OCI-LY1 (cell line): Measurements from ENCODE around the gene CDYL2.

Source experiments
- H2AFZ ChIP-seq: fragments of 200-600 bp; sonication (generic), shearing (Covaris generic); 2 replicates; pipeline ENCODE4 v1.6.0; 2014; ENCODE audit warnings: antibody characterized with exemption, mild to moderate bottlenecking, low read length
- H3F3A ChIP-seq: fragments of 200-600 bp; sonication (generic), shearing (Covaris generic); 2 replicates; pipeline ENCODE4 v1.6.0; 2014; ENCODE audit warnings: mild to moderate bottlenecking, antibody characterized with exemption, low read length, moderate library complexity; ENCODE audit not compliant: insufficient read depth
- H3K27ac ChIP-seq: fragments of 200-600 bp; sonication (generic); 2 replicates; pipeline ENCODE4 v1.5.1; 2014; ENCODE audit warnings: low read length, mixed run types, mild to moderate bottlenecking, low read depth; ENCODE audit not compliant: poor library complexity, severe bottlenecking
- H3K27me3 ChIP-seq: fragments of 200-600 bp; sonication (generic); 2 replicates; pipeline ENCODE4 v1.6.0; 2014; ENCODE audit warnings: antibody characterized with exemption, mild to moderate bottlenecking, low read length, moderate library complexity; ENCODE audit not compliant: insufficient read depth
- H3K36me3 ChIP-seq: fragments of 200-600 bp; sonication (generic); 2 replicates; pipeline ENCODE4 v1.6.1; 2014; ENCODE audit warnings: mild to moderate bottlenecking, antibody characterized with exemption, low read length, moderate library complexity, mixed read lengths; ENCODE audit not compliant: insufficient read depth
- H3K4me1 ChIP-seq: fragments of 200-600 bp; sonication (generic); 2 replicates; pipeline ENCODE4 v1.5.1; 2014; ENCODE audit warnings: mild to moderate bottlenecking, low read length, moderate library complexity; ENCODE audit not compliant: insufficient read depth, severe bottlenecking
- H3K4me2 ChIP-seq: fragments of 200-600 bp; sonication (generic), shearing (Covaris generic); 2 replicates; pipeline ENCODE4 v1.6.1; 2014; ENCODE audit warnings: low read length
- H3K4me3 ChIP-seq: fragments of 200-600 bp; sonication (generic); 2 replicates; pipeline ENCODE4 v1.5.1; 2014; ENCODE audit warnings: low read length, low read depth, mild to moderate bottlenecking, mixed read lengths; ENCODE audit not compliant: poor library complexity, severe bottlenecking
- H3K79me2 ChIP-seq: fragments of 200-600 bp; shearing (Covaris generic); 2 replicates; pipeline ENCODE4 v1.6.1; 2016; ENCODE audit warnings: mixed run types, low read length, mixed read lengths; ENCODE audit not compliant: insufficient read depth
- H3K9ac ChIP-seq: fragments of 200-600 bp; sonication (generic), shearing (Covaris generic); 2 replicates; pipeline ENCODE4 v1.6.1; 2014; ENCODE audit warnings: mild to moderate bottlenecking, low read length, mixed read lengths
- H3K9me2 ChIP-seq: fragments of 200-600 bp; sonication (generic), shearing (Covaris generic); 2 replicates; pipeline ENCODE4 v1.6.1; 2014; ENCODE audit warnings: low read depth, mild to moderate bottlenecking, low read length, mixed read lengths
- H3K9me3 ChIP-seq: fragments of 200-600 bp; shearing (Covaris generic); 2 replicates; pipeline ENCODE4 v1.6.1; 2014; ENCODE audit warnings: low read length, mixed read lengths
- H4K20me1 ChIP-seq: fragments of 200-600 bp; sonication (generic), shearing (Covaris generic); 2 replicates; pipeline ENCODE4 v1.6.0; 2016; ENCODE audit warnings: mild to moderate bottlenecking, low read length; ENCODE audit not compliant: insufficient read depth
- EZH2 ChIP-seq: fragments of 200-600 bp; sonication (generic), shearing (Covaris generic); IDR thresholded peaks from 2 replicates; pipeline ENCODE4 v1.8.0; 2017; ENCODE audit warnings: borderline replicate concordance, mixed run types, mild to moderate bottlenecking, antibody characterized with exemption, low read length, moderate library complexity, mixed read lengths
- TF ChIP-seq, protein P1 (sequence below): fragments of 200-600 bp; sonication (generic), shearing (Covaris generic); IDR thresholded peaks from 2 replicates; pipeline ENCODE4 v1.5.1; 2017; ENCODE audit warnings: mild to moderate bottlenecking, antibody characterized with exemption, low read length, moderate library complexity, mixed read lengths

CDYL2 gene

DNA sequence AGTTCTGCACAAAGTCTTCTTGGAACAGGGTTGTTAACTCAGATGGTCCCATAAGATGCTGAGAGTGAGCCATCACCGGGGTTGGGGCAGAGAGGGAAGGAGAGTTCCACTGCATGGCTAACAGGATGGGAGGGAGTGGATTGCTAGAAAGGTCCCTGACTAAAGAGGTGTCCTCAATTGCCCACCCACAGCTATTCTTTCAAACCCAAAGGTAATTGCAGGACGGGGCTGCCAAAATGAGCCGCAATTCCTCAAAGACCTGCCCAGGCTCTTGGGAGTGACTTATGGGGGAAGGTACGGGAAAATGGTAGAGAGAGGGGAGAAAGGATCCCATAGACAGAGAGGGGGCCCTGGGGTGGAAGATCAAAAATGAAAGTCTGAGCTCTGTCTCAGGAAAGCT is 203.2 kb downstream of the CDYL2 start:
- Histone ChIP-seq H3K9ac (no peak overlapping the region), H3K9me3 (no peaks in the 10 kb centered on the region), H3K36me3 (no peaks in the 10 kb centered on the region), H4K20me1 (no peaks in the 10 kb centered on the region), H3K9me2 (no peaks in the 10 kb centered on the region), H3K4me1 (no peaks in the 10 kb centered on the region), H3K4me2 (no peak overlapping the region), H3K79me2 (no peaks in the 10 kb centered on the region), H3K4me3 (no peak overlapping the region), H3K27ac (no peak overlapping the region), H3K27me3 (no peaks in the 10 kb centered on the region), H3F3A (no peaks in the 10 kb centered on the region), H2AFZ (no peak overlapping the region)
- TF ChIP-seq, protein P1, sequence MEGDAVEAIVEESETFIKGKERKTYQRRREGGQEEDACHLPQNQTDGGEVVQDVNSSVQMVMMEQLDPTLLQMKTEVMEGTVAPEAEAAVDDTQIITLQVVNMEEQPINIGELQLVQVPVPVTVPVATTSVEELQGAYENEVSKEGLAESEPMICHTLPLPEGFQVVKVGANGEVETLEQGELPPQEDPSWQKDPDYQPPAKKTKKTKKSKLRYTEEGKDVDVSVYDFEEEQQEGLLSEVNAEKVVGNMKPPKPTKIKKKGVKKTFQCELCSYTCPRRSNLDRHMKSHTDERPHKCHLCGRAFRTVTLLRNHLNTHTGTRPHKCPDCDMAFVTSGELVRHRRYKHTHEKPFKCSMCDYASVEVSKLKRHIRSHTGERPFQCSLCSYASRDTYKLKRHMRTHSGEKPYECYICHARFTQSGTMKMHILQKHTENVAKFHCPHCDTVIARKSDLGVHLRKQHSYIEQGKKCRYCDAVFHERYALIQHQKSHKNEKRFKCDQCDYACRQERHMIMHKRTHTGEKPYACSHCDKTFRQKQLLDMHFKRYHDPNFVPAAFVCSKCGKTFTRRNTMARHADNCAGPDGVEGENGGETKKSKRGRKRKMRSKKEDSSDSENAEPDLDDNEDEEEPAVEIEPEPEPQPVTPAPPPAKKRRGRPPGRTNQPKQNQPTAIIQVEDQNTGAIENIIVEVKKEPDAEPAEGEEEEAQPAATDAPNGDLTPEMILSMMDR: no peak
- no peak for TF ChIP-seq EZH2

DNA sequence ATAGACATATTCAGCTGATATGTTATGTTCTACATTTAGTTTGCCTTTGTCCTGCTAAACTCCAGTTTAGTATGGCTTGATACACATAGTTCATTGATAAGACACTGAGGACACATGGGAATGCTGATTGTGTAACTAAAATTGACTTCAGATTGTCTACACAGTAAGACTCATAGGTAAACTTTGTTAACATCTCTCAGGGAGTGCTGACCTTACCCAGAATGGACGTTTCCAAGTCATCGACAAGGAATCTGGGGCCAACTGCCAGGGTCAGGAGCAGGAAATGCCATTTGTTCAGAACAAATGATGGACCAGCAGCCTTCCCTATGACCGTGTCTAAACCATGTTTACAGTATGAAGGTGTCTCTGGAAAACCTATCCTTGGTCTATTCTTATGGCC is 204.9 kb downstream of the CDYL2 start:
- no peaks in the 10 kb centered on the region for H3K79me2 ChIP-seq
- no peak overlapping the region for H3K27ac ChIP-seq
- no peaks in the 10 kb centered on the region for H3K9me2 ChIP-seq
- H3K4me2 ChIP-seq: no peak overlapping the region
- H3K27me3 ChIP-seq: no peaks in the 10 kb centered on the region
- H3K36me3 ChIP-seq: no peaks in the 10 kb centered on the region
- no peaks in the 10 kb centered on the region for H3F3A ChIP-seq
- no peak overlapping the region for H2AFZ ChIP-seq
- H3K4me1 ChIP-seq: no peaks in the 10 kb centered on the region
- no peaks in the 10 kb centered on the region for H3K9me3 ChIP-seq
- H3K9ac ChIP-seq: no peak overlapping the region
- H3K4me3 ChIP-seq: no peak overlapping the region
- TF ChIP-seq, protein P1: no peak
- no peak for TF ChIP-seq EZH2
- H4K20me1 ChIP-seq: no peaks in the 10 kb centered on the region

DNA sequence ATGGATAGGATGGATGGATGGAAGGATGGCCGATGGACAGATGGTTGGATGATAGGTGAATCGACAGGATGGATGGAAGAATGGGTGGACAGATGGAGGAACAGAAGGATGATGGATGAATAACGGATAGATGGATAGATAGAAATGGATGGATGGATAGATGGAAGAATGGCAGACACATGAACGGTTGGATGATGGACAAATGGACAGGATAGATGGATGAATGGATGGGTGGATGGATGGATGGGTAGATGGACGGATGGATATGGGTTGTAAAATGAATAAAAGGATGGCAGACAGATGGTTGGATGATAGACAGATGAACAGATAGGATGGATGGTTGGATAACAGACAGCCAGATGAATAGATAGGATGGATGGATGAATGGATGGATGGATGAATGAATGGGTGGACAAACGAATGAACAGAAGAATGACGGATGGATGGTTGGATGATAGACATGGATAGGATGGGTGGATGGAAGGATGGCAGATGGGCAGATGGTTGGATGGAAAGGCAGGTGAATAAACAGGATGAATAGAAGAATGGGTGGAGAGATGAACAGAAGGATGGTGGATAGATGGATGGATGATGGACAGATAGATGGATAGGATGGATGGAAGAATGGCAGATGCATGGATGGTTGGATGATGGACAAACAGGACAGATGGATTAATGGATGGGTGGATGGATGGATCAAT is 207.7 kb downstream of the CDYL2 start:
- H3K9me2 ChIP-seq: no peaks in the 10 kb centered on the region
- no peak overlapping the region for H3K4me3 ChIP-seq
- no peaks in the 10 kb centered on the region for H3K27me3 ChIP-seq
- H2AFZ ChIP-seq: no peak overlapping the region
- TF ChIP-seq EZH2: no peak
- TF ChIP-seq, protein P1: no peak
- no peaks in the 10 kb centered on the region for H3F3A ChIP-seq
- H4K20me1 ChIP-seq: no peaks in the 10 kb centered on the region
- no peak overlapping the region for H3K27ac ChIP-seq
- no peak overlapping the region for H3K4me2 ChIP-seq
- H3K79me2 ChIP-seq: no peaks in the 10 kb centered on the region
- no peaks in the 10 kb centered on the region for H3K36me3 ChIP-seq
- H3K4me1 ChIP-seq: no peaks in the 10 kb centered on the region
- H3K9me3 ChIP-seq: no peaks in the 10 kb centered on the region
- H3K9ac ChIP-seq: no peak overlapping the region
